LoVo (cell line): Measurements from ENCODE around the gene VAPA.

Source experiments
- DNase-seq: peaks from one replicate; pipeline ENCODE4 v3.0.0-alpha.2; 2016; ENCODE audit warnings: low spot score

The VAPA gene

GRCh38 chr18:9974279-9974915, 60.6 kb downstream of the VAPA start:
- no peak for DNase-seq

GRCh38 chr18:9975658-9976057, 61.8 kb downstream of the VAPA start:
- DNase-seq: no peak

GRCh38 chr18:9982711-9983110, 68.9 kb downstream of the VAPA start:
- DNase-seq: no peak

- DNase-seq: no peak
Measured at GRCh38 chr18:9984080-9984479, 70.3 kb downstream of the VAPA start.

GRCh38 chr18:9985641-9986040, 71.8 kb downstream of the VAPA start:
- no peak for DNase-seq

- no peak for DNase-seq
Measured at GRCh38 chr18:9986156-9986930, 72.5 kb downstream of the VAPA start.

GRCh38 chr18:9987345-9987744, 73.5 kb downstream of the VAPA start:
- DNase-seq: no peak

- no peak for DNase-seq
Measured at GRCh38 chr18:9987931-9988330, 74.1 kb downstream of the VAPA start.

- DNase-seq: no peak
Measured at GRCh38 chr18:9988665-9989064, 74.8 kb downstream of the VAPA start.

- DNase-seq: no peak
Measured at GRCh38 chr18:9989481-9989880, 75.7 kb downstream of the VAPA start.

- DNase-seq: no peak
Measured at GRCh38 chr18:9991011-9992000, 77.5 kb downstream of the VAPA start.

- no peak for DNase-seq
Measured at GRCh38 chr18:9992300-9992972, 78.6 kb downstream of the VAPA start.

- no peak for DNase-seq
Measured at GRCh38 chr18:9992973-9993520, 79.2 kb downstream of the VAPA start.

- DNase-seq: no peak
Measured at GRCh38 chr18:9993521-9994025, 79.8 kb downstream of the VAPA start.

GRCh38 chr18:9994026-9994570, 80.3 kb downstream of the VAPA start:
- DNase-seq: no peak

- DNase-seq: no peak
Measured at GRCh38 chr18:9994701-9995235, 81.0 kb downstream of the VAPA start.

GRCh38 chr18:9995631-9996030, 81.8 kb downstream of the VAPA start:
- DNase-seq: no peak

- no peak for DNase-seq
Measured at GRCh38 chr18:9996094-9996493, 82.3 kb downstream of the VAPA start.

- no peak for DNase-seq
Measured at GRCh38 chr18:9997711-9998110, 83.9 kb downstream of the VAPA start.

- no peak for DNase-seq
Measured at GRCh38 chr18:9998330-9998729, 84.5 kb downstream of the VAPA start.

- no peak for DNase-seq
Measured at GRCh38 chr18:10002280-10002679, 88.5 kb downstream of the VAPA start.
